Type B pancreatic cell (in vitro differentiated cells): ENCODE data around the gene SUGP1. TPM values are rescaled to one million over a fixed set of nuclear protein-coding genes. Genes with fewer than 3 reads are reported as not detected.

Experiments used
- DNase-seq: peaks from one replicate; pipeline ENCODE4 v3.0.0; 2021; ENCODE audit warnings: mixed read lengths; ENCODE audit not compliant: unreplicated experiment; ENCODE audit errors: extremely low spot score
- H3K27ac Mint-ChIP-seq: 2 replicates; pipeline ENCODE4 v1.8.0; 2021; ENCODE audit warnings: mild to moderate bottlenecking, mixed read lengths
- H3K27me3 Mint-ChIP-seq: 2 replicates; pipeline ENCODE4 v1.8.0; 2021; ENCODE audit warnings: mixed read lengths
- H3K36me3 Mint-ChIP-seq: 2 replicates; pipeline ENCODE4 v1.8.0; 2021; ENCODE audit warnings: mixed read lengths
- H3K4me1 Mint-ChIP-seq: one replicate; pipeline ENCODE4 v1.8.0; 2021; ENCODE audit warnings: mixed read lengths; ENCODE audit not compliant: unreplicated experiment
- H3K4me3 Mint-ChIP-seq: 2 replicates; pipeline ENCODE4 v1.8.0; 2021; ENCODE audit warnings: mild to moderate bottlenecking, mixed read lengths
- H3K9me3 Mint-ChIP-seq: 2 replicates; pipeline ENCODE4 v1.8.0; 2021; ENCODE audit warnings: mixed read lengths
- total RNA-seq: library from RNA; stranded (reverse); gene quantifications from 2 replicates; pipeline ENCODE4 v1.2.1, GENCODE V29; 2021; ENCODE audit warnings: low replicate concordance
- TF ChIP-seq, protein P1 (sequence below): fragments of 200-600 bp; sonication (generic); conservative IDR thresholded peaks from 2 replicates; pipeline ENCODE4 v1.5.0; 2021; ENCODE audit warnings: antibody characterized with exemption, mild to moderate bottlenecking

Gene SUGP1
- total RNA-seq, 1 donor from 2014 or later: 86.8 TPM

GRCh38 chr19:19337120-19337519 is 16.8 kb upstream of the SUGP1 start:
- no peak overlapping the region for H3K27ac Mint-ChIP-seq
- no peak overlapping the region for H3K4me3 Mint-ChIP-seq
- H3K9me3 Mint-ChIP-seq: no peaks in the 10 kb centered on the region
- TF ChIP-seq, protein P1, sequence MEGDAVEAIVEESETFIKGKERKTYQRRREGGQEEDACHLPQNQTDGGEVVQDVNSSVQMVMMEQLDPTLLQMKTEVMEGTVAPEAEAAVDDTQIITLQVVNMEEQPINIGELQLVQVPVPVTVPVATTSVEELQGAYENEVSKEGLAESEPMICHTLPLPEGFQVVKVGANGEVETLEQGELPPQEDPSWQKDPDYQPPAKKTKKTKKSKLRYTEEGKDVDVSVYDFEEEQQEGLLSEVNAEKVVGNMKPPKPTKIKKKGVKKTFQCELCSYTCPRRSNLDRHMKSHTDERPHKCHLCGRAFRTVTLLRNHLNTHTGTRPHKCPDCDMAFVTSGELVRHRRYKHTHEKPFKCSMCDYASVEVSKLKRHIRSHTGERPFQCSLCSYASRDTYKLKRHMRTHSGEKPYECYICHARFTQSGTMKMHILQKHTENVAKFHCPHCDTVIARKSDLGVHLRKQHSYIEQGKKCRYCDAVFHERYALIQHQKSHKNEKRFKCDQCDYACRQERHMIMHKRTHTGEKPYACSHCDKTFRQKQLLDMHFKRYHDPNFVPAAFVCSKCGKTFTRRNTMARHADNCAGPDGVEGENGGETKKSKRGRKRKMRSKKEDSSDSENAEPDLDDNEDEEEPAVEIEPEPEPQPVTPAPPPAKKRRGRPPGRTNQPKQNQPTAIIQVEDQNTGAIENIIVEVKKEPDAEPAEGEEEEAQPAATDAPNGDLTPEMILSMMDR: no peak
- no peak for DNase-seq
- no peaks in the 10 kb centered on the region for H3K4me1 Mint-ChIP-seq
- peaks cover 7% of the 10 kb centered on the region for H3K36me3 Mint-ChIP-seq
- no peaks in the 10 kb centered on the region for H3K27me3 Mint-ChIP-seq

GRCh38 chr19:19336597-19336996 is 16.3 kb upstream of the SUGP1 start:
- Mint-ChIP-seq H3K27ac (no peak overlapping the region), H3K27me3 (no peaks in the 10 kb centered on the region), H3K36me3 (peaks cover 7% of the 10 kb centered on the region)

DNA sequence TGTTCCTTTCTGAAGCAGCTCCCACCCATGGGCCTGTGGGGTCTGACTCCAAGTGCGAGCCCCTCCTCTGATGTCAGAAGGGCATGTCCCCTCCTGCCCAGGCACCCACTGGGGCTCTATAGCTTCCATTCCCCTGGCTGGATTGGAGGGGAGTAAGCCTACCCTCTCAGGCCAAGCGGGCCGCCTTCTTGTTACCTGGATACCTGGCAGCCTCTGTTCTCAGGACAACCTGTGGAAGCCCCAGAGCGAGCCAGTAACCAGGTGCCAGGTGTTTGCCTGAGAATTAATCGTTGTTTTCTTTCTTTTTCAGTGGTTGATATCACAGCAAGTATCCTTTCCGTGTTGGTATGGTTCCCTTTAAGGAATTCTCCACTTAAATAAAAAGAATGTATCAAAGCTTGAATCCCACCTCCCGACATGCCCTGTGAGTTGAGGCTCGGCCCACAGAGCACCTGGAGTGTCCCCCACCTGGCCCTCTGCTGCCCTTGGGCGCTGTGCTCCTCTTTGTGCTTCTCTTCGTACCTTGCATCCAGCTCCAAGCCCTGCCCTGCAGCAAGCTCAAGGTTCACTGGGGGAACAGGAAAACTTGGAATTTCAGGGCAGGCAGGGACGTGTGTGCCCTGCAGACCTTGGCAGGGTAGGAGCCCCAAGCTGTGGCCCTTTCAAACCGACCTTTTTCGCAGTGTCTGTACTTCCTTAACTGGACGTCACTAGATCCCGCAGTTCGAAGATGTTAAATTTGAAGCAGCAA is 15.3 kb upstream of the SUGP1 start:
- no peak for DNase-seq
- H3K27me3 Mint-ChIP-seq: no peaks in the 10 kb centered on the region
- peak overlapping the region; percentile 52 for H3K27ac Mint-ChIP-seq
- TF ChIP-seq, protein P1: no peak
- H3K4me3 Mint-ChIP-seq: no peak overlapping the region
- H3K36me3 Mint-ChIP-seq: peaks cover 7% of the 10 kb centered on the region
- no peaks in the 10 kb centered on the region for H3K9me3 Mint-ChIP-seq
- no peaks in the 10 kb centered on the region for H3K4me1 Mint-ChIP-seq

More at GRCh38 chr19:19336597-19336996, 16.3 kb upstream of the SUGP1 start:
- Mint-ChIP-seq H3K4me1 (no peaks in the 10 kb centered on the region), H3K4me3 (no peak overlapping the region), H3K9me3 (no peaks in the 10 kb centered on the region)
- DNase-seq: no peak
- TF ChIP-seq, protein P1: no peak

- peaks cover 7% of the 10 kb centered on the region for H3K36me3 Mint-ChIP-seq
- no peaks in the 10 kb centered on the region for H3K27me3 Mint-ChIP-seq
- TF ChIP-seq, protein P1: no peak
- H3K4me1 Mint-ChIP-seq: no peaks in the 10 kb centered on the region
- H3K9me3 Mint-ChIP-seq: no peaks in the 10 kb centered on the region
- peak overlapping the region; percentile 52 for H3K27ac Mint-ChIP-seq
- DNase-seq: no peak
- H3K4me3 Mint-ChIP-seq: no peak overlapping the region
These were observed 14.7 kb upstream of the SUGP1 start for GRCh38 chr19:19334989-19335344.

DNA sequence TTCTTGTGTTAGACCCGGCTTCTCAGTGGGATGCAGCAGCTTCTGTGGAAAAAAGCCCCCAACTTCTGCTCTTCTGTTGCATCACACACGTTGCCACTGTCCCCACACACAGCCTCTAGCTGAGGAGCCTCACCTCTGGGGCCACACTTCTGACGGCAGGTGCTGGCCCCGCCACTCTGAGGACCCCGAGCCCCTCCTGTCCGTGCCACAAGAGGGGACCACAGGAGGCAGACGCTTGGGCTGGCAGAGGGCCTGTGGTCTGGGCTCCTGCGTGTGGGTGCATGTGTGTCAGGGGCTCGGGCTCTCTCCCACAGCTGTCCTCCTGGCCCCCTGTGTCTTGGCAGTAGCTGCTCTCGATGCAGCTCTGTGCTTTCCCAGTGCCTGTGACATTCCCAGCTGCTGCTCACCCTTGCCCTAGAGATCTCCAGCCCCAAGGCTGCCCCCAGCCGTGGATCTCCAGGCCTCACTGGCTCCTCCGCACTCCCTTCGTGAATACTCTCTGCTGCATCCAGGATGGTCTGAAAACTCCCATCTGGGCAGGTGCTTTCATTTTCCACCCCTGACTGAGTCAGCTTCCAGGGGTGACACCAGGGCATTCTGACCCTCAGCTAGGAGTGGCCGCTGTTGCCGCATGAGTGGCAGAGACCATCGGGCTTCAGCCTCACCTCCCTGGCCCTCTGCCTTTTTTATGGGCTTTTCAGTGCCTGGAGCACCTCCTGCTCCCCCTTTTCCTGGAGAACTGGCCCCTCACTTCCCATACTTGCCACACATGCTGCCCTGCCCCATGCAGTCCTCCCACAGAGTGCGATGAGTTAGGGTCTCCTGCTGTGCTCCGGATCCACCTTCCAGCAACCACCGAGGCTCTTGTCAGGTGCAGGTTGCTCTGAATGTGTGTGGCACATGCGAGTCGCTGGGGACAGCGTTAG is 14.0 kb upstream of the SUGP1 start:
- Mint-ChIP-seq H3K27me3 (no peaks in the 10 kb centered on the region), H3K4me1 (no peaks in the 10 kb centered on the region), H3K9me3 (no peaks in the 10 kb centered on the region), H3K27ac (no peak overlapping the region), H3K4me3 (no peak overlapping the region), H3K36me3 (peaks cover 7% of the 10 kb centered on the region)
- DNase-seq: no peak
- TF ChIP-seq, protein P1: no peak
